SU-DHL-6 (cell line): ENCODE results near the gene LRRC26.

Source experiments
- H2AFZ ChIP-seq: fragments of 200-600 bp; sonication (generic); 2 replicates; pipeline ENCODE4 v1.6.1; 2014; ENCODE audit warnings: low read depth, mild to moderate bottlenecking, moderate library complexity, mixed read lengths, antibody characterized with exemption, low read length; ENCODE audit not compliant: severe bottlenecking
- H3F3A ChIP-seq: fragments of 200-600 bp; shearing (Covaris generic); 2 replicates; pipeline ENCODE4 v1.6.0; 2016; ENCODE audit warnings: antibody characterized with exemption, mild to moderate bottlenecking; ENCODE audit not compliant: insufficient read depth
- H3K27ac ChIP-seq: fragments of 200-600 bp; sonication (generic); 2 replicates; pipeline ENCODE4 v1.5.1; 2016; ENCODE audit warnings: low read depth, mild to moderate bottlenecking, low read length, moderate library complexity, mixed read lengths
- H3K27me3 ChIP-seq: fragments of 200-600 bp; sonication (generic), shearing (Covaris generic); 2 replicates; pipeline ENCODE4 v1.6.0; 2014; ENCODE audit warnings: mild to moderate bottlenecking, low read length
- H3K36me3 ChIP-seq: fragments of 200-600 bp; sonication (generic); 2 replicates; pipeline ENCODE4 v1.6.1; 2014; ENCODE audit warnings: mild to moderate bottlenecking, low read length, mixed read lengths
- H3K4me2 ChIP-seq: fragments of 300-600, 200-600 bp; shearing (Covaris generic), sonication (generic); 2 replicates; pipeline ENCODE4 v1.6.0; 2014; ENCODE audit warnings: low read length, low read depth, mild to moderate bottlenecking; ENCODE audit not compliant: poor library complexity, severe bottlenecking
- H3K4me3 ChIP-seq: fragments of 200-600 bp; sonication (generic); 2 replicates; pipeline ENCODE4 v1.5.1; 2014; ENCODE audit warnings: antibody characterized with exemption, low read length, mild to moderate bottlenecking, mixed read lengths; ENCODE audit not compliant: insufficient read depth, poor library complexity, severe bottlenecking
- H3K79me2 ChIP-seq: fragments of 200-600 bp; sonication (generic); 2 replicates; pipeline ENCODE4 v1.6.1; 2014; ENCODE audit warnings: mild to moderate bottlenecking, low read length, moderate library complexity; ENCODE audit not compliant: insufficient read depth
- H3K9ac ChIP-seq: fragments of 200-600 bp; sonication (generic); 2 replicates; pipeline ENCODE4 v1.7.0; 2014; ENCODE audit warnings: mild to moderate bottlenecking, low read length
- H3K9me2 ChIP-seq: fragments of 200-600 bp; sonication (generic); replicated peaks from 2 replicates; pipeline ENCODE4 v1.6.1; 2014; ENCODE audit warnings: low read length; ENCODE audit not compliant: insufficient read depth
- H3K9me3 ChIP-seq: fragments of 200-600 bp; sonication (generic); 2 replicates; pipeline ENCODE4 v1.6.1; 2014; ENCODE audit warnings: low read length, mixed read lengths; ENCODE audit not compliant: insufficient read depth
- H4K20me1 ChIP-seq: fragments of 200-600 bp; sonication (generic); 2 replicates; pipeline ENCODE4 v1.6.1; 2014; ENCODE audit warnings: low read depth, mild to moderate bottlenecking, antibody characterized with exemption, low read length, moderate library complexity, mixed read lengths
- CTCF ChIP-seq: fragments of 200-600 bp; sonication (generic); IDR thresholded peaks from one replicate; pipeline ENCODE4 v1.5.1; 2017; ENCODE audit warnings: antibody characterized with exemption, mild to moderate bottlenecking, low read length, moderate library complexity; ENCODE audit not compliant: insufficient read depth, poor library complexity, severe bottlenecking
- EZH2phosphoT487 ChIP-seq: fragments of 200-600 bp; sonication (generic), shearing (Covaris generic); conservative IDR thresholded peaks from 2 replicates; pipeline ENCODE4 v1.6.1; 2018; ENCODE audit warnings: mild to moderate bottlenecking, antibody characterized with exemption, low read length, moderate library complexity, mixed read lengths

Gene LRRC26

GRCh38 chr9:137189297-137190295, 19.7 kb upstream of the LRRC26 start:
- Histone ChIP-seq H3K9me2 (no peaks in the 10 kb centered on the region), H3K4me3 (peak overlapping the region; percentile 96), H2AFZ (no peak overlapping the region), H3K4me2 (peak overlapping the region; percentile 60), H3K9ac (peak overlapping the region; percentile 97), H3K27me3 (no peaks in the 10 kb centered on the region), H4K20me1 (no peaks in the 10 kb centered on the region), H3F3A (no peaks in the 10 kb centered on the region), H3K27ac (peak overlapping the region; percentile 85), H3K9me3 (no peaks in the 10 kb centered on the region), H3K36me3 (no peaks in the 10 kb centered on the region), H3K79me2 (peaks cover 20% of the 10 kb centered on the region)
- no peak for TF ChIP-seq EZH2phosphoT487
- TF ChIP-seq CTCF, result peak; percentile 16

- Histone ChIP-seq H3K27me3 (no peaks in the 10 kb centered on the region), H3K9me2 (no peaks in the 10 kb centered on the region), H4K20me1 (no peaks in the 10 kb centered on the region), H3K27ac (peak within 1 kb of the TSS; percentile 85), H3K4me2 (peak within 1 kb of the TSS; percentile 79), H3F3A (no peaks in the 10 kb centered on the region), H3K79me2 (peaks cover 20% of the 10 kb centered on the region), H3K36me3 (no peaks in the 10 kb centered on the region), H3K9ac (peak within 1 kb of the TSS; percentile 97), H2AFZ (peak within 1 kb of the TSS; percentile 90), H3K4me3 (peak within 1 kb of the TSS; percentile 96), H3K9me3 (no peaks in the 10 kb centered on the region)
- no peak for TF ChIP-seq EZH2phosphoT487
- TF ChIP-seq CTCF, result peak; percentile 65
These were observed 18.8 kb upstream of the LRRC26 start, which contains the start of the genes ANAPC2 and SSNA1 for GRCh38 chr9:137188490-137189296. TSS of gene ANAPC2 (minus strand) at chr9:137188560. CDS start at chr9:137188532, 28 bp downstream. TSS of gene SSNA1 (plus strand) at chr9:137188676. CDS start at chr9:137188727, 51 bp downstream.

GRCh38 chr9:137188086-137188489, 18.2 kb upstream of the LRRC26 start:
- peak overlapping the region; percentile 79 for H3K4me2 ChIP-seq
- H3F3A ChIP-seq, result no peaks in the 10 kb centered on the region
- H3K9me2 ChIP-seq, result no peaks in the 10 kb centered on the region
- H3K27me3 ChIP-seq, result no peaks in the 10 kb centered on the region
- TF ChIP-seq CTCF (no peak), EZH2phosphoT487 (no peak)
- no peaks in the 10 kb centered on the region for H3K9me3 ChIP-seq
- peak overlapping the region; percentile 90 for H2AFZ ChIP-seq
- peaks cover 20% of the 10 kb centered on the region for H3K79me2 ChIP-seq
- no peaks in the 10 kb centered on the region for H3K36me3 ChIP-seq
- H4K20me1 ChIP-seq, result no peaks in the 10 kb centered on the region
- H3K27ac ChIP-seq, result peak overlapping the region; percentile 85; the same call in 1 of the 2 replicates
- peak overlapping the region; percentile 96 for H3K4me3 ChIP-seq
- H3K9ac ChIP-seq, result peak overlapping the region; percentile 97
